SK-N-MC (cell line): ENCODE measurements around the gene SEMA5A.

Experiments used
- DNase-seq: peaks from one replicate; pipeline ENCODE4 v3.0.0-alpha.2; 2011; ENCODE audit warnings: low read depth, low spot score
- H3K27ac ChIP-seq: fragments of 200-600 bp; sonication (generic); 2 replicates; pipeline ENCODE4 v1.5.1; 2016; ENCODE audit warnings: mixed run types
- H3K36me3 ChIP-seq: fragments of 200-600 bp; sonication (generic); 2 replicates; pipeline ENCODE4 v1.6.1; 2017; ENCODE audit warnings: antibody characterized with exemption, low read length, mixed read lengths; ENCODE audit not compliant: insufficient read depth
- H3K4me3 ChIP-seq: fragments of 200-600 bp; sonication (generic); 2 replicates; pipeline ENCODE4 v1.5.1; 2016
- H3K9ac ChIP-seq: fragments of 200-600 bp; sonication (generic); 2 replicates; pipeline ENCODE4 v1.8.0; 2017; ENCODE audit warnings: mixed run types, mixed read lengths; ENCODE audit not compliant: insufficient read length
- H3K9me3 ChIP-seq: fragments of 200-600 bp; sonication (generic); 2 replicates; pipeline ENCODE4 v1.6.1; 2017; ENCODE audit warnings: low read depth, mild to moderate bottlenecking, antibody characterized with exemption, low read length, moderate library complexity, mixed read lengths
- EZH2 ChIP-seq: fragments of 200-600 bp; sonication (generic); IDR thresholded peaks from one replicate; pipeline ENCODE4 v1.6.1; 2017; ENCODE audit warnings: antibody characterized with exemption
- FOXP2 ChIP-seq: optimal IDR thresholded peaks from 2 replicates; pipeline ENCODE3; 2011; ENCODE audit warnings: mild to moderate bottlenecking, moderate library complexity; ENCODE audit not compliant: insufficient read depth; ENCODE audit errors: extremely low read length, control extremely low read depth
- POLR2AphosphoS5 ChIP-seq: IDR thresholded peaks from 2 replicates; pipeline ENCODE4 v1.6.1; 2012; ENCODE audit warnings: mild to moderate bottlenecking, low read depth, low read length, borderline replicate concordance

Gene SEMA5A

GRCh38 chr5:9570876-9571275, 25.0 kb upstream of the SEMA5A start:
- Histone ChIP-seq H3K9ac (no peak overlapping the region), H3K36me3 (no peaks in the 10 kb centered on the region), H3K4me3 (no peak overlapping the region), H3K27ac (no peak overlapping the region), H3K9me3 (no peaks in the 10 kb centered on the region)
- DNase-seq: no peak
- no peak for TF ChIP-seq FOXP2
- TF ChIP-seq POLR2AphosphoS5: no peak
- no peak for TF ChIP-seq EZH2

GRCh38 chr5:9567039-9567438, 21.2 kb upstream of the SEMA5A start:
- Histone ChIP-seq H3K27ac (no peak overlapping the region), H3K36me3 (no peaks in the 10 kb centered on the region), H3K9me3 (no peaks in the 10 kb centered on the region), H3K9ac (no peak overlapping the region), H3K4me3 (no peak overlapping the region)
- no peak for DNase-seq
- no peak for TF ChIP-seq FOXP2
- no peak for TF ChIP-seq POLR2AphosphoS5
- TF ChIP-seq EZH2: no peak

- no peak overlapping the region for H3K27ac ChIP-seq
Observed at GRCh38 chr5:9564752-9565151, 18.9 kb upstream of the SEMA5A start.

GRCh38 chr5:9562141-9562540, 16.3 kb upstream of the SEMA5A start:
- H3K9ac ChIP-seq: no peak overlapping the region
- no peak for DNase-seq
- H3K36me3 ChIP-seq: no peaks in the 10 kb centered on the region
- H3K9me3 ChIP-seq: no peaks in the 10 kb centered on the region
- H3K27ac ChIP-seq: no peak overlapping the region
- no peak overlapping the region for H3K4me3 ChIP-seq
- TF ChIP-seq POLR2AphosphoS5 (no peak), EZH2 (no peak), FOXP2 (no peak)

More at GRCh38 chr5:9564752-9565151, 18.9 kb upstream of the SEMA5A start:
- H3K9me3 ChIP-seq: no peaks in the 10 kb centered on the region
- no peak overlapping the region for H3K9ac ChIP-seq
- no peak overlapping the region for H3K4me3 ChIP-seq
- DNase-seq: no peak
- TF ChIP-seq POLR2AphosphoS5 (no peak), EZH2 (no peak), FOXP2 (no peak)
- no peaks in the 10 kb centered on the region for H3K36me3 ChIP-seq

GRCh38 chr5:9559965-9560364, 14.1 kb upstream of the SEMA5A start:
- Histone ChIP-seq H3K9ac (no peak overlapping the region), H3K27ac (no peak overlapping the region), H3K4me3 (no peak overlapping the region), H3K9me3 (no peaks in the 10 kb centered on the region), H3K36me3 (no peaks in the 10 kb centered on the region)
- TF ChIP-seq EZH2: no peak
- TF ChIP-seq FOXP2: no peak
- no peak for TF ChIP-seq POLR2AphosphoS5
- DNase-seq: no peak

GRCh38 chr5:9558319-9558965, 12.6 kb upstream of the SEMA5A start:
- DNase-seq: no peak
- H3K9ac ChIP-seq: no peak overlapping the region
- no peak for TF ChIP-seq FOXP2
- no peak for TF ChIP-seq EZH2
- no peak for TF ChIP-seq POLR2AphosphoS5
- no peaks in the 10 kb centered on the region for H3K36me3 ChIP-seq
- no peak overlapping the region for H3K27ac ChIP-seq
- no peaks in the 10 kb centered on the region for H3K9me3 ChIP-seq
- H3K4me3 ChIP-seq: no peak overlapping the region

- Histone ChIP-seq H3K9ac (no peak overlapping the region), H3K36me3 (no peaks in the 10 kb centered on the region), H3K4me3 (no peak overlapping the region), H3K9me3 (no peaks in the 10 kb centered on the region), H3K27ac (no peak overlapping the region)
- no peak for DNase-seq
- TF ChIP-seq EZH2 (no peak), FOXP2 (no peak), POLR2AphosphoS5 (no peak)
Observed at GRCh38 chr5:9557696-9558095, 11.8 kb upstream of the SEMA5A start.

GRCh38 chr5:9555961-9556360, 10.1 kb upstream of the SEMA5A start:
- no peak for DNase-seq

GRCh38 chr5:9554122-9554521, 8.2 kb upstream of the SEMA5A start:
- TF ChIP-seq EZH2 (no peak), POLR2AphosphoS5 (no peak), FOXP2 (no peak)
- no peak for DNase-seq
- no peaks in the 10 kb centered on the region for H3K36me3 ChIP-seq
- H3K4me3 ChIP-seq: no peak overlapping the region
- no peak overlapping the region for H3K27ac ChIP-seq
- H3K9ac ChIP-seq: no peak overlapping the region
- H3K9me3 ChIP-seq: no peaks in the 10 kb centered on the region

More at GRCh38 chr5:9555961-9556360, 10.1 kb upstream of the SEMA5A start:
- H3K36me3 ChIP-seq: no peaks in the 10 kb centered on the region
- no peaks in the 10 kb centered on the region for H3K9me3 ChIP-seq
- no peak overlapping the region for H3K4me3 ChIP-seq
- TF ChIP-seq EZH2 (no peak), FOXP2 (no peak), POLR2AphosphoS5 (no peak)
- no peak overlapping the region for H3K9ac ChIP-seq
- no peak overlapping the region for H3K27ac ChIP-seq
